ENCODE data around the gene KRT27.
"Not testable (repeated sequence)": the region's sequence is repeated elsewhere in the genome, so short reads cannot be mapped to it uniquely, and the experiment has no call there.

KRT27 gene

GRCh38 chr17:40755231-40755630 lies 27.1 kb downstream of the KRT27 start, which contains the start of gene KRT25:
KRT25 (minus strand) TSS chr17:40755331; CDS start chr17:40755271, 60 bp downstream.
- DNase-seq (ENCODE audit: low spot score): no peak

GRCh38 chr17:40753804-40754203 lies 28.5 kb downstream of the KRT27 start:
- no peak for DNase-seq (ENCODE audit: low spot score)

- DNase-seq (ENCODE audit: low spot score): no peak
These were observed 31.3 kb downstream of the KRT27 start for GRCh38 chr17:40751065-40751464.

- DNase-seq (ENCODE audit: low spot score): no peak
These were observed 32.0 kb downstream of the KRT27 start for GRCh38 chr17:40750391-40750790.

- not testable (repeated sequence) for DNase-seq (ENCODE audit: low spot score)
These were observed 33.7 kb downstream of the KRT27 start for GRCh38 chr17:40748666-40749065.

- no peak for DNase-seq (ENCODE audit: low spot score)
These were observed 43.8 kb downstream of the KRT27 start for GRCh38 chr17:40738553-40738952.

GRCh38 chr17:40735016-40735415 lies 47.3 kb downstream of the KRT27 start:
- DNase-seq (ENCODE audit: low spot score): no peak

GRCh38 chr17:40734018-40734417 lies 48.3 kb downstream of the KRT27 start:
- DNase-seq (ENCODE audit: low spot score): no peak

GRCh38 chr17:40730970-40731369 lies 51.4 kb downstream of the KRT27 start:
- DNase-seq (ENCODE audit: low spot score): no peak

GRCh38 chr17:40727447-40728231 lies 54.7 kb downstream of the KRT27 start:
- peak; percentile 8 for DNase-seq (ENCODE audit: low spot score)

- no peak for DNase-seq (ENCODE audit: low spot score)
These were observed 55.4 kb downstream of the KRT27 start for GRCh38 chr17:40726919-40727318.

Data from AG08395 (cell line).